Measurements from ENCODE around the gene VTI1B.

Gene VTI1B

DNA sequence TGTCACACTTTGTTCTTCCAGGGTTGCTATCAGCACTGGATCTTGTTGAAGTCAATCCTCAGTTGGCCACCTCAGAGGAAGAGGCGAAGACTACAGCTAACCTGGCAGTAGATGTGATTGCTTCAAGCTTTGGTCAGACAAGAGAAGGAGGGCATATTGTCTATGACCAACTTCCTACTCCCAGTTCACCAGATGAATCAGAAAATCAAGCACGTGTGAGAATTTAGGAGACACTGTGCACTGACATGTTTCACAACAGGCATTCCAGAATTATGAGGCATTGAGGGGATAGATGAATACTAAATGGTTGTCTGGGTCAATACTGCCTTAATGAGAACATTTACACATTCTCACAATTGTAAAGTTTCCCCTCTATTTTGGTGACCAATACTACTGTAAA, 23.7 kb downstream of the VTI1B start:
- TF ChIP-seq GATA3 (IDR thresholded peaks at IDR 0.05; ENCODE audit: low read depth, low read length) (no peak), GATA2 (IDR thresholded peaks at IDR 0.05; ENCODE audit: low read depth, low read length) (no peak)

DNA sequence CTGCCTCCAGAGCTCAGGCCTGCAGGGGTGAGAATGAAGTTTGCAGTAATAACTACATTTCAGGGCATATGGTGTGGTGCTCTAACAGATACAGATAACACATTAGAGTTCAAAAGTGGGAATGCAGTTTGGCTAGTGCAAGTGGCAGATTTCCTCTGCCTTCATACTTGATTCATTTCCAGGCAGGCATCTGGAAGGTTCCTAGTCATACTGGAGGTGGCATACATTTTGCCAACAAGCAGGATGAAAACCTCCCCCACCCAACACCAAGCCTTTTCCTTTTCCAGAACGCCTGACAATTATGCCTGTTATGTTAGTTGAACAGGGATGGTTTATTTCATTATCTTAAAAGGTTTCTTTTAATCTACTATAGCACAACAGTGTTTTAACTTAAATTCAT, 24.3 kb downstream of the VTI1B start:
- no peak for TF ChIP-seq GATA3 (IDR thresholded peaks at IDR 0.05; ENCODE audit: low read depth, low read length)
- TF ChIP-seq GATA2 (IDR thresholded peaks at IDR 0.05; ENCODE audit: low read depth, low read length), result no peak

DNA sequence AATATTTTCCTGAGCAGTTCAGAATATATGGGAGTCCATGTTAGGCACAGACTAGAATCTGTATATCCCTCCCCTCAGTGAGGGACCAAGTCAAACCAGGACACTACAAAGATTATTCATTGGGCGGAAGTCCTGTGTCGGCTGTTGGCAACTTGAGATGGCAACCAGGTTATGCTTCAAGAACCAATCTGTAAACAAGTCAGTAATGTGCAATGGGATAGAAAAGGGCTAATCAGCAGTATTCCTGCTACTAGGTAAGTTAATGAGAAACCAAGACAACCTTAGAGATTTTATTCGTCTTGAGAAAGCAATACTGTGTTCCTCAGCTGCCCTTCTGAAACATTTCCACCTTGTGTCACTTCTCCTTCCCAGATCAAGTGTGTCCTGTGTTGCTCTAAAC, 28.3 kb downstream of the VTI1B start:
- no peak for TF ChIP-seq GATA2 (IDR thresholded peaks at IDR 0.05; ENCODE audit: low read depth, low read length)
- no peak for TF ChIP-seq GATA3 (IDR thresholded peaks at IDR 0.05; ENCODE audit: low read depth, low read length)

DNA sequence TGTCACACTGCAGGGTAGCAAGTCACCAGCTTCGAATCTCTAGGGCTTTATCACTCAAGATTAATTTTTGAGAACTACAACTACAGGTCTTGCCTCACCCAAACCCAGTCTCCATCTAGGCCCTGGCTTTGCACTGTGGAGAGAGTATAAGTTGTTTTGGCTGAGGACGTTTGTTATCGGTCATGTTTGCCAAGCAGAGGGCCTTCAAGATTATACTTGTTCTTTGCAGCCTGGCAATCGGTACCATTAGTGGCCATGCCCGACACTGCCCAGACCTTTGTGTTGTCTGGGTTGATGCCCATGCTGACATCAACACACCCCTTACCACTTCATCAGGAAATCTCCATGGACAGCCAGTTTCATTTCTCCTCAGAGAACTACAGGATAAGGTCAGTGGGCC, 29.0 kb downstream of the VTI1B start:
- TF ChIP-seq GATA2 (IDR thresholded peaks at IDR 0.05; ENCODE audit: low read depth, low read length), result no peak
- no peak for TF ChIP-seq GATA3 (IDR thresholded peaks at IDR 0.05; ENCODE audit: low read depth, low read length)

DNA sequence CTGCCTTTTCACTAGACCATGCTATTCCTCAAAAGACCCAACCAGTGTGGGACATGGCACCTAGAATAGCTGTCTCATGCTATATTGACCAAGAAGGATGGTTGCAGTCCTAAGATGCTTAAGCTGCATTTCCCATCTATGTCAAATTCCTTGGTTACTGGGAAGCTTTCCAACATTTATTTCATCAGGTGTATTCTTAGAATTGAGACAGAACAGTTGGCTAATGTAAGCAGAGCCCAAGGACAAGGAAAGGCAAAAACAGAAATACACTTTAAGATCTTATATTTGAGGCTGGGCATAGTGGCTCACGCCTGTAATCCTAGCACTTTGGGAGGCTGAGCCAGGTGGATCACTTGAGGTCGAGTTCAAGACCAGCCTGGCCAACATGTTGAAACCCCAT, 30.0 kb downstream of the VTI1B start:
- no peak for TF ChIP-seq GATA3 (IDR thresholded peaks at IDR 0.05; ENCODE audit: low read depth, low read length)
- no peak for TF ChIP-seq GATA2 (IDR thresholded peaks at IDR 0.05; ENCODE audit: low read depth, low read length)

DNA sequence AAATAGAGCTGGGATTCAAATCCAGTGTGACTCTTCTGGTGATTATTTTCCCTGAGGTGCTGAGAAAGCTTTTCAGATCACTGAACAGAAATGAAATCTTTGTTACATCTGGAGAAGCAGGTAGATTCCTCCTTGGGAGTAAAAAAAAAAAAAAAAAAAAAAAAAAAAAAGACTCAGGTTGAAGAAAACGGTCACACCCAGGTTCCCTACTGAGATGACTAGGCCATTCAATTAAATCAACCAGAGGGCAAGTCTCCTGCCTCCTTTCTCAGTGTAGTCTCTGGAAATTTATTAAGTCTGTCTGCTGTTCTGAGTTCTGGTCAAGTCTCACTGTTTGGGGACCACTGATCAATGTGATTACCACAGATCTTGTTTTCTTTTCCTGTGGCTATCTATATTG, 30.7 kb downstream of the VTI1B start:
- no peak for TF ChIP-seq GATA3 (IDR thresholded peaks at IDR 0.05; ENCODE audit: low read depth, low read length)
- no peak for TF ChIP-seq GATA2 (IDR thresholded peaks at IDR 0.05; ENCODE audit: low read depth, low read length)

DNA sequence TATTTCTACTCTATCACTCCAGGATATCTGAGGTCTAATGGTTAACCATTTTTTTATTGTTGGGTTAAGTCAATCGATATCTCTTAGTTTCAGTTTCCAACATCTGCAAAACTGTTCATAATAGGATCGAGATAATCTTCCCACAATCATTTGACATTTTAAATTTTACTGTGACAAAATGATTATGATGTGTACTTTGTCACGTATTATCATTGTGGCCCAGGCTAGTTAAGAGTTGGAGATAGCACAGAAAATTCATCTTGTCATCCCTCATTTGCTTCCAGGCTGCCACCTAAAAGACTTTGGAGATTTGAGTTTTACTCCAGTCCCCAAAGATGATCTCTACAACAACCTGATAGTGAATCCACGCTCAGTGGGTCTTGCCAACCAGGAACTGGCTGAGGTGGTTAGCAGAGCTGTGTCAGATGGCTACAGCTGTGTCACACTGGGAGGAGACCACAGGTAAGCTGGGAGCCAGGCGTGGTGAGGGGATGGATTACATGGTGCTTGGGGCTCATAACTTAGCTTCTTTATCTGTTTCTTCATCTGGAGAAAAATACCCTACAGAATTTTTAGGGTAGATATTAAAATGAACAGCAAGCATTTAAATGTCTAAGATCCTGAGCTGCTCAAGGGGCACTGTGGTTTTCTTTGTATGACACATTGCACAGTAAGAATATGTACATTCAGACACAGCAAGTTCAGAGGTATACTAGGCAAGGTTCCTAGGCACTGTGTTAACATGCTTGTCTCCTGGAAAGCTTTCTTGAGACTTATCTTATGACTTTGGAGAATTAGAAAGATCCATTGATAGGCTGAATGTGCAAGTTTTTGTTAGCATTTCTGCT, 32.3 kb downstream of the VTI1B start:
- TF ChIP-seq GATA2 (IDR thresholded peaks at IDR 0.05; ENCODE audit: low read depth, low read length) (no peak), GATA3 (IDR thresholded peaks at IDR 0.05; ENCODE audit: low read depth, low read length) (no peak)

DNA sequence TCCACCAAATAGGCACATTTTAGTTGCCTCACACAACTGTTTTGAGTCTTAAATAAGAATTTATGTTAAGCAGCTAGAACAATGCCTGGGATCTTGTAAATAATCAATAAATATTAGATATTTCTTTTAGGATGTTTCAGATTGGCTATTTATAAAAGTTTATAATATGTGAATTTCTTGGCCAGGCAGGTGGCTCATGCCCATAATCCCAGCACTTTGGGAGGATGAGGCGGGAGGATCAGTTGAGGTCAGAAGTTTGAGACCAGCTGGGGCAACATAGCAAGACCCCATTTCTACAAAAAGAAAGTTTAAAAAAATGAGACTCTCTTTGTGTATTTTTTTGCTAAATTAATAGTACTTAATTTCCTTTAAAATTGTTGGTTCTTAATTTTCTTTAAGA, 33.0 kb downstream of the VTI1B start:
- TF ChIP-seq GATA2 (IDR thresholded peaks at IDR 0.05; ENCODE audit: low read depth, low read length), result no peak
- TF ChIP-seq GATA3 (IDR thresholded peaks at IDR 0.05; ENCODE audit: low read depth, low read length), result no peak

DNA sequence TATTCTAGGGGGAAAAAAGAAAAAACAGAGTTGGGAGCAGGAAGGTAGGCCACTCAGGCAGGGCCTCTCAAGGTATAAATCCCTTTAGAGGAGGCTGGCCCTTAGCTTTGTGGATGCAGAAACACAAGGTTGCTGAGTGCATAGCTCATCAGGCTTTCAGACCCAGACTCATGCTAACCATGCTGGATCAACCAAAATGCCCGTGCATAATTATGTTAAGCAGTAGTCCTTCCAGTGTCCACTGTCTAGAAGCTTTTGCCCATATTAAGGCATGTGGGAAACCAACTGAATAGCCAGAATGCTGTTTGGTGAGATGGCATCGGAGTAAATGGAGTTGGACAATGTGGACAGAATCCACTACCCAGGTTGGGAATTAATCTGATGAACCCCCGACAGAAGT, 35.8 kb downstream of the VTI1B start:
- TF ChIP-seq GATA3 (IDR thresholded peaks at IDR 0.05; ENCODE audit: low read depth, low read length), result no peak
- no peak for TF ChIP-seq GATA2 (IDR thresholded peaks at IDR 0.05; ENCODE audit: low read depth, low read length)

DNA sequence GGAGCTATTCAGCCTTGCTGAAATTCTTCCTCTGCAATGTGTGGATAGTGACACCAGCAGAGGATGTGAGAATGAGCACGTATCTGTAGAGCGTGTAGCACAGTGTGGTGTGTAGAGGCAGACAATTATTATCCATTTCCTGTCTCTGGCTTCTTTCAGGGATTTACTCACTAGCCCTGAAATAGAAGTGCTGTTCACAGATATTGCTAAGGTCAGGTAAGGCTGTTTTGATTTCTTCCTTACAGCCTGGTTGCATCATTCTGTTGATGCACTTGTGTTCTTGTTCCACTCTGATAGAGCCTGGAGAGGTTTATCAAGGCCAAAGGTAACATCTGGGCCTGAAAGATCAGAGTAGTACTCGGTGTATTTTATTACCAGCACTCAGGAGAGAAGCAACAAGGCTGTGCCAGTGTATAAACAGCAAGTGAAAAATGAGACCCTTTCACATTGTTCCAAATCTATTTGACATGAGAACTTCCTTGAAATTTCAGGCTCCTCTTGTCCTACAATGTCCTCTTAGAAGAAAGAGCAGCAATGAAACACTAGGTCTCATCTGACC, 38.0 kb downstream of the VTI1B start:
- TF ChIP-seq GATA2 (IDR thresholded peaks at IDR 0.05; ENCODE audit: low read depth, low read length), result no peak
- TF ChIP-seq GATA3 (IDR thresholded peaks at IDR 0.05; ENCODE audit: low read depth, low read length), result no peak

DNA sequence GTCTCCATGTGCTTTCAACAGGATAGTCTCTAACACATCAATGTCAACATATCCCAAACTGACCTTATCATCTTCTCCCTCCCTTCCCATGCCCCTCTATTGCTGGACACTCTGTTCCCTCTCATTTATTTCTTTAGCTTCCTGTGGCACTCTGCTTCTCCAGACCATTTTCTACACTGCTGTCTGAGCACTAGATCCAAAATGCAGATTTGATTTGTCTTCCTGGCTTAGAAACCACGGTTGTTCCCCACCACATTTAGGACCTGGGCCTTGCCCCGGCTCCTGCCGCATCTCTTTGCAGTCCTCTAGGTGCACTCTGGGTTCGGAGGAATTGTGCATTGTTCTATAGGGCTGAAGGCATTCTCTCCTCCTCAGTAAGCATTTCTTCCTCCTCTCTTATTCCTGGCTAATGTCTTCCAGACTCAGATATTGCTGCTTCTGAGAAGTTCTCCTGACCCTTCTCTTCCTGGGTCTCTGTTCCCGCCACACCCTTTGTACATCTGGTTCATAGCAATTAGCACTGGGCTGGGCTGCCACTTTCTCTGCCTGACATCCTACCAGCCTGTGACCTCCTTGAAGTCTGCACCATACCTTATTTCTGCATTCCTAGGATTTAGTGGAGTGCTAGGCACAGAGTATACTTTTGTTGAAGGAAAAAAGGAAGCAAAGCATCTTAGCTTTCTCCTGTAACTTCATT, 40.8 kb downstream of the VTI1B start:
- TF ChIP-seq GATA2 (IDR thresholded peaks at IDR 0.05; ENCODE audit: low read depth, low read length) (no peak), GATA3 (IDR thresholded peaks at IDR 0.05; ENCODE audit: low read depth, low read length) (no peak)

DNA sequence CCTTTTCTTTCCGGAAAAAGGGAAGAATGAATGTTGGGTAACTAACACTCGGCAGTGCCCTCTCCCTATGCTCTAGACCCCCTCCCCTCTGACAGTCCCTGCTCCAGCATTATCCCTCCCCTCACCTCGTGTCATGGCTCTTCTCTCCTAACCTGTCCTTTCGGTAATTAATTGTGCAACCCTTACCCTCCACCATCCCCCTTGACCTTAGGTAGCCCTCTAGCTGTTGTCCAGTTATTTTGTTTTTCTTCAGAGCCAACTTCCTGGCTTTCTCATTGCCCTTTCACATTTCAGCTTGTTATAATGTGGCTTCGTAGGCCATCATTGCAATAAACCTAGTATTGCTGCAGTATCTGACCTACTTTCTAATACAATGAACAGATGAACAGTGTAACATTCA, 43.5 kb downstream of the VTI1B start:
- TF ChIP-seq GATA2 (IDR thresholded peaks at IDR 0.05; ENCODE audit: low read depth, low read length) (no peak), GATA3 (IDR thresholded peaks at IDR 0.05; ENCODE audit: low read depth, low read length) (no peak)

DNA sequence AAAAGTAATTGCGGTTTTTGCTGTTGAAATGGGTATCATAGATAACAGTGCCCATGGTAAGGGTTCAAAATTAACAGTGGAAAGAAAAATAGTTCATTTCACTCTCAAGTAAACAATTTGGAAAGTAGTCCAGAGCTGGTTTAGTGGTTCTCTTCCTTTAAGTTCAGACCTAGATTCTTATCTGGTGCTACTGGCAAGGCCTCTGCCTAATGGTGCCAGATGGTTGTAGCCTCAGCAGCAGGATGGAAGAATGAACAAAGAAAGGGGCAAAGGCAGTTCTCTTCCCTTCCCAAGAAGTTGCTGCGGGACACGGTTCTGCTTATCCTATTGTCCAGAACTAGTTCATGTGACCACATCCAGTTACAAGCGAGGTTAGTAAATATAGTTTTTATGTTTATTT, 44.2 kb downstream of the VTI1B start:
- TF ChIP-seq GATA2 (IDR thresholded peaks at IDR 0.05; ENCODE audit: low read depth, low read length) (peak; percentile 51; the same call in 1 of the 2 replicates), GATA3 (IDR thresholded peaks at IDR 0.05; ENCODE audit: low read depth, low read length) (peak; percentile 49)

DNA sequence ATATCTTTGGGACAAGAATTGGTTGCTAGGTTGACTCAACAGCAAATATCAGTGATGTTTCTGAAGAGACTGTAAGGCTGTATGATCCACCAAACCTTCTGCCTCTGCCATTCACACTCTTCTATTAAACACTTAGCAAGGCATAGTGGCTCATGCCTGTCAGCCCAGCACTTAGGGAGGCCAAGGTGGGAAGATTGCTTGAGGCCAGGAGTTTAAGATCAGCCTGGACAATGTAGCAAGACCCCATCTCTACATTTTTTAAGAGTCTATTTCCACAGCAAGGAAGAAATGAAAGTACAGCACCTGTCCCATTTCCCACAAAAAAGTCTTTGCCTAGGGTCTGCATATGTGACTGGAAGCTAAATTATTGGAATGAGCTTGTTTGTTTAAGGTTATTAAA, 46.9 kb downstream of the VTI1B start:
- TF ChIP-seq GATA3 (IDR thresholded peaks at IDR 0.05; ENCODE audit: low read depth, low read length), result no peak

DNA sequence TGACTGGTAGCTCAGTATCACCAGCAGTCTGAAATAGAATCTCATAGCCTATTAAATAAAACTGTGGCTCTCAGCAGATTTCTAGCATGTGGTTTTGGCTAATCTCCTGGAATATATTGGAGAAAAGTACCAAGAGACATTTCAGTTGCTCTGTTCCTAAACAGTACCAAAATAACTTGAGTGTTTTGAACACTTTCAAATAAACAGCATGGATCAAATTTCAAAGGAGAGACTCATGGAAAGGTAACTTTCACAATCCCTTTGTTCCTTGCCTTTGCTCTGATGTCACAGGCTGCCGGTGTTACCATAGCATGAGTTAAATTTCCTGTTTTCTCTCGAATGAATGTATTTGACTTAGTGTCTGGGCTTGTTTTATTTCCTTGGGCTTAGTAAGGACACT, 51.3 kb downstream of the VTI1B start:
- TF ChIP-seq GATA2 (IDR thresholded peaks at IDR 0.05; ENCODE audit: low read depth, low read length) (no peak), GATA3 (IDR thresholded peaks at IDR 0.05; ENCODE audit: low read depth, low read length) (no peak)
